ENCODE measurements around the gene RIC1. TPM values are rescaled to one million over a fixed set of nuclear protein-coding genes. Genes with fewer than 3 reads are reported as not detected.

The RIC1 gene
- total and polyA plus RNA-seq, 2 donors (not counting 1 experiment from before 2014, with no cell fraction given): 38.9 to 43.1 TPM

DNA sequence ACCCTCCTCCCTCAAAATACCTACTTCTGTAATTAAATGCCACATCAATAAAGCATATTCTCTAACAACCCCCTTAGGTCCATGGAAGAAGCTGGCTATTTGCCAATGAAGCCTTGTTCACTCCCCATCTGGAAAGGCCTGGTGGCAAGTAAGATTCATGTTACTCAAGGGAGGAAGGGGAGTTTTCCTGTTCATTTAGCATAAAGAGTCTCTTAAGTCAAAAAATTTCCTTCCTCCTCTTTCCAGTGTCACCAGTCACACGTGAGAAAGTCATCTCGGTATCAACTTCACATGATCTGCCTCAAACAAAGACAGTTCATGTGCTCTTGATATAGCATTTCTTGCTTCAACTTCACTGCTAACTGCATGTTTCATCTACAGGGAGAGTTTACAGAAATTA is 32.7 kb upstream of the RIC1 start:
- H3K27ac ChIP-seq (ENCODE audit: insufficient read depth, low read length): no peak overlapping the region
- no peak overlapping the region for H3K4me3 ChIP-seq (replicated peaks in 1 of 4; ENCODE audit: control extremely low read depth in 1 of 4, insufficient read depth in 1 of 4, low read depth in 3 of 4, low read length in 4 of 4)
- H3K27me3 ChIP-seq (ENCODE audit: control insufficient read depth, insufficient read depth, low read length): no peaks in the 10 kb centered on the region
- no peak for TF ChIP-seq EZH2 (IDR thresholded peaks at IDR 0.05; ENCODE audit: low read length, missing control alignments)
- no peak for TF ChIP-seq CTCF (conservative IDR thresholded peaks at IDR 0.05 in 1 of 2, IDR thresholded peaks at IDR 0.05 in 1 of 2; ENCODE audit: low read depth in 1 of 2, low read length in 2 of 2)
- H3K4me1 ChIP-seq (ENCODE audit: control insufficient read depth, extremely low read depth, insufficient read depth, low read length): no peaks in the 10 kb centered on the region
- no peak overlapping the region for H3K4me2 ChIP-seq (ENCODE audit: extremely low read depth, insufficient read depth, low read length)
- no peaks in the 10 kb centered on the region for H3K9me3 ChIP-seq (ENCODE audit: control insufficient read depth, insufficient read depth, low read depth, low read length)
- no peaks in the 10 kb centered on the region for H3K79me2 ChIP-seq (ENCODE audit: control insufficient read depth, insufficient read depth, low read length)
- no peak overlapping the region for H3K9ac ChIP-seq (ENCODE audit: insufficient read depth, low read length)
- H3K36me3 ChIP-seq (ENCODE audit: control insufficient read depth, insufficient read depth, low read length): no peaks in the 10 kb centered on the region
- no peak for DNase-seq (ENCODE audit: low read depth in 2 of 2)
- no peak overlapping the region for H2AFZ ChIP-seq (ENCODE audit: low read length)
- H4K20me1 ChIP-seq (ENCODE audit: control insufficient read depth, extremely low read depth, insufficient read depth, low read length): no peaks in the 10 kb centered on the region

DNA sequence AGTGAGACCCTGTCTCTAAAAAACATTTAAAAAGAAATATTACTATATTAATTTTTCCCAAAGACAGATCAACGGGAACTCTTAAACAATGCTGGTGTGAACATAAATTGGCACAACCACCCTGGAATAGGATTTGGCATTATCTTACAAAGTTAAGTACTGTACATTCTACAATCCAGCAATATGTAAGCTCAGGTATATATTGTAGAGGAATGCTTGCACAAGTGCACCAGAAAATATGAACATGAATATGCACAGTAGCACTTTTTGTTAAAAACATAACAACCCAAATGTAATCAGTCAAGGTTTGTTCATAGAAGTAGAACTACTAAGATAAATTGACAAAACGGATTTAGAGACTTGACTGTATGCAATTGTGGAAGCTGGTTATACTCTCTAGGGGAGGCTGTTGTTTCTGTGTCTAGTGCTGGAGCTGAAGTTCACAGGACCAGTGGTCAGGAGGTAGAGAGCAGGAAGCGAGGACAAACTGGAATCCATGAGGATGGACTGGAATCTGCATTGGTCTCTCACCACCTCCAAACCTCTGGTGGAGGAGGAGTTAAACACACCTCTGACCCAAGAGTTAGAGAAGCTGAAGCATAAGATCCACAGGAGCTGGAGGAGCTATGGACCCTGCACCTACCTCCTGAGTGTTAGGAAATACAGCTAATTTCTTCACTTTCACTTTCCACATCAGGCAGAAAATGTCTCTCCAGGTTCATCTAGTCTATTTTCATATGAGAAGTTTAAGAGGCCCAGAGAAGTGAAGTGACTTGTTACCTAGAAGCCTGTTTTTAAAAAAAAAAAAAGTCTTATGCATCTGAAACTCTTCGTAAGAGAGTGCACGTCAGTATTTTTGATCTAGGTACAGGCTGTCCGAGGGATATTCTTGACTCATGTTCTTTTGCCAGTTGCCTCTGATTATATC is 20.3 kb upstream of the RIC1 start:
- H3K27me3 ChIP-seq (ENCODE audit: control insufficient read depth, insufficient read depth, low read length): no peaks in the 10 kb centered on the region
- DNase-seq (ENCODE audit: low read depth in 2 of 2): peak in 1 of 2 donors; percentile 11
- peak overlapping the region in 2 of 4 experiments; percentile 9 to 37 for H3K4me3 ChIP-seq (replicated peaks in 1 of 4; ENCODE audit: control extremely low read depth in 1 of 4, insufficient read depth in 1 of 4, low read depth in 3 of 4, low read length in 4 of 4)
- H2AFZ ChIP-seq (ENCODE audit: low read length): peak overlapping the region; percentile 39
- no peak overlapping the region for H3K27ac ChIP-seq (ENCODE audit: insufficient read depth, low read length)
- H3K4me2 ChIP-seq (ENCODE audit: extremely low read depth, insufficient read depth, low read length): peak overlapping the region; percentile 16
- no peaks in the 10 kb centered on the region for H3K4me1 ChIP-seq (ENCODE audit: control insufficient read depth, extremely low read depth, insufficient read depth, low read length)
- no peak overlapping the region for H3K9ac ChIP-seq (ENCODE audit: insufficient read depth, low read length)
- no peaks in the 10 kb centered on the region for H3K9me3 ChIP-seq (ENCODE audit: control insufficient read depth, insufficient read depth, low read depth, low read length)
- H4K20me1 ChIP-seq (ENCODE audit: control insufficient read depth, extremely low read depth, insufficient read depth, low read length): no peaks in the 10 kb centered on the region
- H3K79me2 ChIP-seq (ENCODE audit: control insufficient read depth, insufficient read depth, low read length): no peaks in the 10 kb centered on the region
- no peaks in the 10 kb centered on the region for H3K36me3 ChIP-seq (ENCODE audit: control insufficient read depth, insufficient read depth, low read length)
- no peak for TF ChIP-seq EZH2 (IDR thresholded peaks at IDR 0.05; ENCODE audit: low read length, missing control alignments)

GRCh38 chr9:5609226-5609596 is 19.7 kb upstream of the RIC1 start:
- TF ChIP-seq CTCF (conservative IDR thresholded peaks at IDR 0.05 in 1 of 2, IDR thresholded peaks at IDR 0.05 in 1 of 2; ENCODE audit: low read depth in 1 of 2, low read length in 2 of 2) (no peak), EZH2 (IDR thresholded peaks at IDR 0.05; ENCODE audit: low read length, missing control alignments) (no peak)
- Histone ChIP-seq H3K9me3 (ENCODE audit: control insufficient read depth, insufficient read depth, low read depth, low read length) (no peaks in the 10 kb centered on the region), H3K27me3 (ENCODE audit: control insufficient read depth, insufficient read depth, low read length) (no peaks in the 10 kb centered on the region), H3K9ac (ENCODE audit: insufficient read depth, low read length) (no peak overlapping the region), H2AFZ (ENCODE audit: low read length) (no peak overlapping the region), H3K36me3 (ENCODE audit: control insufficient read depth, insufficient read depth, low read length) (no peaks in the 10 kb centered on the region), H3K4me3 (replicated peaks in 1 of 4; ENCODE audit: control extremely low read depth in 1 of 4, insufficient read depth in 1 of 4, low read depth in 3 of 4, low read length in 4 of 4) (peak overlapping the region in 1 of 4 experiments; percentile 37), H3K4me1 (ENCODE audit: control insufficient read depth, extremely low read depth, insufficient read depth, low read length) (no peaks in the 10 kb centered on the region), H3K4me2 (ENCODE audit: extremely low read depth, insufficient read depth, low read length) (no peak overlapping the region), H3K79me2 (ENCODE audit: control insufficient read depth, insufficient read depth, low read length) (no peaks in the 10 kb centered on the region), H4K20me1 (ENCODE audit: control insufficient read depth, extremely low read depth, insufficient read depth, low read length) (no peaks in the 10 kb centered on the region), H3K27ac (ENCODE audit: insufficient read depth, low read length) (no peak overlapping the region)
- DNase-seq (ENCODE audit: low read depth in 2 of 2): no peak
